LNCaP clone FGC (cell line): ENCODE measurements around the gene CLPSL2.

ENCODE experiments used
- DNase-seq: peaks from one replicate; pipeline ENCODE4 v3.0.0-alpha.2; 2011; ENCODE audit warnings: low read depth
- H3K4me3 ChIP-seq: 2 replicates; pipeline ENCODE4 v1.5.1; 2011; ENCODE audit warnings: mild to moderate bottlenecking, low read depth, low read length, control low read depth
- CTCF ChIP-seq: IDR thresholded peaks from 2 replicates; pipeline ENCODE4 v1.5.1; 2012; ENCODE audit warnings: mild to moderate bottlenecking; ENCODE audit not compliant: control insufficient read depth, insufficient read depth; ENCODE audit errors: extremely low read depth

Gene CLPSL2

GRCh38 chr6:35736982-35737412 lies 39.4 kb upstream of the CLPSL2 start, which contains the start of gene ARMC12:
ARMC12 (plus strand) TSS chr6:35737032; CDS start chr6:35737109, 77 bp downstream.
- no peak for TF ChIP-seq CTCF

GRCh38 chr6:35737413-35738211 lies 38.8 kb upstream of the CLPSL2 start:
- peak; percentile 76 for TF ChIP-seq CTCF
- peak; percentile 75 for DNase-seq
- no peak overlapping the region for H3K4me3 ChIP-seq

More at GRCh38 chr6:35736982-35737412, 39.4 kb upstream of the CLPSL2 start, which contains the start of gene ARMC12:
- DNase-seq = no peak
- no peak within 1 kb of the TSS for H3K4me3 ChIP-seq

- no peak for DNase-seq
- H3K4me3 ChIP-seq = no peak overlapping the region
- TF ChIP-seq CTCF = no peak
Observed at GRCh38 chr6:35739645-35740524, 36.5 kb upstream of the CLPSL2 start.

- H3K4me3 ChIP-seq = no peak overlapping the region
- TF ChIP-seq CTCF = no peak
- no peak for DNase-seq
Observed at GRCh38 chr6:35742842-35743241, 33.6 kb upstream of the CLPSL2 start.

GRCh38 chr6:35745509-35745908 lies 30.9 kb upstream of the CLPSL2 start:
- no peak for DNase-seq
- no peak for TF ChIP-seq CTCF
- H3K4me3 ChIP-seq = no peak overlapping the region

- H3K4me3 ChIP-seq = no peak overlapping the region
- DNase-seq = no peak
- no peak for TF ChIP-seq CTCF
Observed at GRCh38 chr6:35746516-35746915, 29.9 kb upstream of the CLPSL2 start.
